AG04449 (cell line): ENCODE measurements around the gene OSBPL6.

Source experiments
- CTCF ChIA-PET: fragments of 350-600 bp; formaldehyde crosslinking; extraction: SDS; loops from one replicate; lab custom pipeline; 2021; ENCODE audit warnings: antibody characterized with exemption; lab: Yijun Ruan, JAX
- POLR2A ChIA-PET: fragments of 400-600, 350-600 bp; formaldehyde crosslinking; extraction: SDS; loops from one replicate; lab custom pipeline; 2020; ENCODE audit warnings: antibody characterized with exemption, inconsistent platforms; lab: Yijun Ruan, JAX
- DNase-seq: peaks from one replicate; pipeline ENCODE4 v3.0.0-alpha.2; 2010; ENCODE audit warnings: low read depth, low spot score
- H3K4me3 ChIP-seq: 2 replicates; pipeline ENCODE4 v1.5.1; 2011; ENCODE audit warnings: low read depth, mild to moderate bottlenecking, control low read depth, low read length
- CTCF ChIP-seq: IDR thresholded peaks from one replicate; pipeline ENCODE4 v1.5.1; 2011; ENCODE audit warnings: mild to moderate bottlenecking, moderate library complexity, low read length, control low read depth, inconsistent platforms; ENCODE audit not compliant: insufficient read depth; ENCODE audit errors: missing control alignments

The OSBPL6 gene

GRCh38 chr2:178223806-178224205 is 29.5 kb downstream of the OSBPL6 start:
- no peak for DNase-seq
- CTCF ChIA-PET: interaction anchor here (1.5 kb wide), 1 partner anchor 15 kb away, joined by 6 read pairs; no protein-coding TSS in a partner anchor
- no peak overlapping the region for H3K4me3 ChIP-seq
- POLR2A ChIA-PET: no interaction called here
- TF ChIP-seq CTCF: no peak

GRCh38 chr2:178225006-178225805 is 30.9 kb downstream of the OSBPL6 start:
- DNase-seq: no peak
- no peak overlapping the region for H3K4me3 ChIP-seq
- ChIA-PET POLR2A (interaction anchor here (0.7 kb wide), 1 partner anchor 970 kb away, joined by 4 read pairs; no protein-coding TSS in a partner anchor), CTCF (interaction anchor here (1.4 to 2.3 kb wide), 2 partner anchors 17 to 113 kb away, joined by 3 to 9 read pairs; partner anchors contain the start of gene RBM45)
- no peak for TF ChIP-seq CTCF

- no peak for TF ChIP-seq CTCF
- POLR2A ChIA-PET: no interaction called here
- H3K4me3 ChIP-seq: no peak overlapping the region
- CTCF ChIA-PET: no interaction called here
- no peak for DNase-seq
These were observed 32.9 kb downstream of the OSBPL6 start for GRCh38 chr2:178227187-178227586.

GRCh38 chr2:178229927-178230326 is 35.6 kb downstream of the OSBPL6 start:
- DNase-seq: no peak
- POLR2A ChIA-PET: interaction anchor here (0.6 kb wide), 1 partner anchor 25 kb away, joined by 3 read pairs; no protein-coding TSS in a partner anchor
- no peak overlapping the region for H3K4me3 ChIP-seq
- TF ChIP-seq CTCF: no peak
- CTCF ChIA-PET: no interaction called here

GRCh38 chr2:178230396-178230795 is 36.1 kb downstream of the OSBPL6 start:
- no peak for TF ChIP-seq CTCF
- no peak overlapping the region for H3K4me3 ChIP-seq
- ChIA-PET CTCF (no interaction called here), POLR2A (interaction anchor here (0.6 kb wide), 1 partner anchor 26 kb away, joined by 3 read pairs; no protein-coding TSS in a partner anchor)
- no peak for DNase-seq

- ChIA-PET POLR2A (no interaction called here), CTCF (no interaction called here)
- DNase-seq: no peak
- no peak for TF ChIP-seq CTCF
- H3K4me3 ChIP-seq: no peak overlapping the region
These were observed 39.1 kb downstream of the OSBPL6 start for GRCh38 chr2:178233428-178233827.
